Activated CD8-positive, alpha-beta memory T cell treated with anti-CD3 and anti-CD28 coated beads for 36 hours (primary cell): Measurements from ENCODE around the gene PPP1R37. TPM values are rescaled to one million over a fixed set of nuclear protein-coding genes. Genes with fewer than 3 reads are reported as not detected.
"Not testable (repeated sequence)": the region's sequence is repeated elsewhere in the genome, so short reads cannot be mapped to it uniquely, and the experiment has no call there.

Experiments
- CTCF ChIA-PET: fragments of 350-600 bp; sonication (Branson Sonifier 250); formaldehyde crosslinking; loops from one replicate; lab custom pipeline; 2021; ENCODE audit warnings: antibody characterized with exemption; lab: Charles Lee
- POLR2A ChIA-PET: fragments of 350-600 bp; sonication (Branson Sonifier 250); formaldehyde crosslinking; loops from one replicate; lab custom pipeline; 2021; ENCODE audit warnings: antibody characterized with exemption; lab: Charles Lee
- total RNA-seq, 2 experiments: library from RNA; stranded (reverse); gene quantifications; one replicate each; pipeline ENCODE4 v1.2.3, GENCODE V29; 2021

PPP1R37 gene
- total RNA-seq, 2 experiments from 2014 or later: 13.8 to 14.7 TPM

GRCh38 chr19:45103156-45103507 lies 10.2 kb downstream of the PPP1R37 start:
- POLR2A ChIA-PET: interaction anchor here (1.3 to 1.6 kb wide), 2 partner anchors 11 to 23 kb away, joined by 3 to 9 read pairs; partner anchors contain the start of gene PPP1R37
- CTCF ChIA-PET: interaction anchor here (1.0 kb wide), 1 partner anchor 11 kb away, joined by 4 read pairs; no protein-coding TSS in a partner anchor

GRCh38 chr19:45103508-45104319 lies 10.7 kb downstream of the PPP1R37 start:
- ChIA-PET CTCF (interaction anchor here (1.0 kb wide), 1 partner anchor 12 kb away, joined by 4 read pairs; no protein-coding TSS in a partner anchor), POLR2A (interaction anchor here (1.3 to 1.6 kb wide), 2 partner anchors 12 to 24 kb away, joined by 3 to 9 read pairs; partner anchors contain the start of gene PPP1R37)

GRCh38 chr19:45104658-45105349 lies 11.8 kb downstream of the PPP1R37 start:
- POLR2A ChIA-PET: no interaction called here
- CTCF ChIA-PET: interaction anchor here (0.6 kb wide), 1 partner anchor 24 kb away, joined by 3 read pairs; no protein-coding TSS in a partner anchor

GRCh38 chr19:45106363-45106762 lies 13.4 kb downstream of the PPP1R37 start:
- CTCF ChIA-PET: interaction anchor here (0.8 kb wide), 1 partner anchor 46 kb away, joined by 3 read pairs; no protein-coding TSS in a partner anchor
- POLR2A ChIA-PET: not testable (repeated sequence)

- CTCF ChIA-PET: no interaction called here
- POLR2A ChIA-PET: no interaction called here
These were observed 14.7 kb downstream of the PPP1R37 start for GRCh38 chr19:45107621-45108150.

GRCh38 chr19:45110851-45111266 lies 17.9 kb downstream of the PPP1R37 start:
- ChIA-PET POLR2A (no interaction called here), CTCF (no interaction called here)

- POLR2A ChIA-PET: no interaction called here
These were observed 19.3 kb downstream of the PPP1R37 start for GRCh38 chr19:45112111-45112827.

GRCh38 chr19:45113628-45114027 lies 20.6 kb downstream of the PPP1R37 start:
- ChIA-PET POLR2A (interaction anchor here (0.5 kb wide), 1 partner anchor 195 kb away, joined by 11 read pairs; no protein-coding TSS in a partner anchor), CTCF (interaction anchor here (1.2 kb wide), 1 partner anchor 13 kb away, joined by 5 read pairs; no protein-coding TSS in a partner anchor)

More at GRCh38 chr19:45112111-45112827, 19.3 kb downstream of the PPP1R37 start:
- CTCF ChIA-PET: interaction anchor here (0.6 to 1.2 kb wide), 3 partner anchors 14 to 107 kb away, joined by 3 to 5 read pairs (median 3); no protein-coding TSS in a partner anchor

GRCh38 chr19:45114116-45114515 lies 21.1 kb downstream of the PPP1R37 start:
- POLR2A ChIA-PET: no interaction called here
- CTCF ChIA-PET: no interaction called here

- ChIA-PET CTCF (interaction anchor here (1.3 kb wide), 1 partner anchor 9 kb away, joined by 8 read pairs; no protein-coding TSS in a partner anchor), POLR2A (no interaction called here)
These were observed 23.0 kb downstream of the PPP1R37 start for GRCh38 chr19:45115809-45116615.

GRCh38 chr19:45117167-45117594 lies 24.2 kb downstream of the PPP1R37 start:
- POLR2A ChIA-PET: no interaction called here
- CTCF ChIA-PET: interaction anchor here (0.7 to 1.1 kb wide), 2 partner anchors 24 to 54 kb away, joined by 3 read pairs; partner anchors contain the start of gene PPP1R37

- CTCF ChIA-PET: interaction anchor here (1.1 kb wide), 1 partner anchor 25 kb away, joined by 3 read pairs; the partner anchor contains the start of gene PPP1R37
- POLR2A ChIA-PET: interaction anchor here (1.7 kb wide), 1 partner anchor 25 kb away, joined by 4 read pairs; the partner anchor contains the start of gene PPP1R37
These were observed 24.7 kb downstream of the PPP1R37 start for GRCh38 chr19:45117671-45118070.

- ChIA-PET POLR2A (interaction anchor here (0.7 to 1.7 kb wide), 2 partner anchors 9 to 26 kb away, joined by 4 read pairs; partner anchors contain the start of gene PPP1R37), CTCF (interaction anchor here (0.7 kb wide), 1 partner anchor 34 kb away, joined by 3 read pairs; no protein-coding TSS in a partner anchor)
These were observed 25.1 kb downstream of the PPP1R37 start for GRCh38 chr19:45118106-45118505.

- ChIA-PET CTCF (interaction anchor here (0.7 to 0.8 kb wide), 2 partner anchors 33 to 77 kb away, joined by 3 read pairs; no protein-coding TSS in a partner anchor), POLR2A (interaction anchor here (0.7 to 1.7 kb wide), 2 partner anchors 8 to 27 kb away, joined by 4 read pairs; partner anchors contain the start of gene PPP1R37)
These were observed 25.8 kb downstream of the PPP1R37 start for GRCh38 chr19:45118591-45119355.

- POLR2A ChIA-PET: no interaction called here
- CTCF ChIA-PET: interaction anchor here (0.8 kb wide), 1 partner anchor 78 kb away, joined by 3 read pairs; no protein-coding TSS in a partner anchor
These were observed 26.6 kb downstream of the PPP1R37 start for GRCh38 chr19:45119582-45119981.

GRCh38 chr19:45121827-45122345 lies 28.9 kb downstream of the PPP1R37 start:
- ChIA-PET CTCF (interaction anchor here (0.6 to 1.2 kb wide), 2 partner anchors 83 to 100 kb away, joined by 3 read pairs; partner anchors contain the start of gene CLASRP), POLR2A (no interaction called here)
